Left lung (tissue), 10 donors: ENCODE data around the gene MAN2A1. TPM values are rescaled to one million over a fixed set of nuclear protein-coding genes. Genes with fewer than 3 reads are reported as not detected.
A peak's percentile ranks its signal among the peaks of the same experiment; 100 is the strongest.

Experiments used
- ATAC-seq: fragments of 200-7000 bp; cut with Tn5 transposase; one replicate; pipeline ENCODE4 v1.9.1; 2020; ENCODE audit warnings: moderate library complexity
- DNase-seq, 4 donors: peaks; one replicate each; pipeline ENCODE4 v3.0.0-alpha.2; 2013 to 2020
- H3K27ac ChIP-seq, 2 donors: fragments of 200-600 bp; sonication (generic) in 1 of 2; one replicate each; pipeline versions ENCODE4 v1.5.0 to v1.8.0; 2020 to 2021
- H3K27me3 ChIP-seq, 2 donors: fragments of 200-600 bp; sonication (generic) in 1 of 2; one replicate each; pipeline versions ENCODE4 v1.5.0 to v1.8.0; 2020 to 2021
- H3K36me3 ChIP-seq, 2 donors: fragments of 200-600 bp; sonication (generic) in 1 of 2; one replicate each; pipeline versions ENCODE4 v1.5.0 to v1.8.0; 2020 to 2021
- H3K4me1 ChIP-seq, 2 donors: fragments of 200-600 bp; one replicate each; pipeline ENCODE4 v1.8.0; 2021
- H3K4me3 ChIP-seq, 2 donors: fragments of 200-600 bp; sonication (generic) in 1 of 2; one replicate each; pipeline versions ENCODE4 v1.5.0 to v1.8.0; 2020 to 2021; ENCODE audit warnings: mild to moderate bottlenecking in 1 of 2
- H3K9me3 ChIP-seq, 2 donors: fragments of 200-600 bp; sonication (generic) in 1 of 2; one replicate each; pipeline versions ENCODE4 v1.5.0 to v1.8.0; 2020 to 2021
- CTCF ChIP-seq, 2 donors: fragments of 200-600 bp; sonication (generic) in 1 of 2; IDR thresholded peaks; one replicate each; pipeline versions ENCODE4 v1.5.0 to v1.8.0; 2021; ENCODE audit warnings: antibody characterized with exemption in 2 of 2
- intact Hi-C, 2 donors: fragments of 100-400 bp; cut with DNase I; formaldehyde crosslinking; loops; one replicate each; pipeline versions ENCODE4 v1.11.2 to v1.14.2; 2022
- polyA plus RNA-seq, 6 donors: library from polyadenylated mRNA; unstranded; fragments of 120-200 nt; gene quantifications; one replicate each; pipeline ENCODE4 v1.2.1, GENCODE V29; 2013; ENCODE audit not compliant: insufficient read length in 6 of 6
- total RNA-seq, 2 donors: library from RNA; stranded (reverse); fragmentation: NEBNext Ultra II Directional; extraction: Animal tissue kit (Norgen Biotek cat#: 25700); gene quantifications; one replicate each; pipeline ENCODE4 v1.2.1, GENCODE V29; 2021
- donor health status: DM: no; HTN: yes; CAD: no.
- donor health status: DM: no; HTN: no; CAD: no.

Gene MAN2A1
- total and polyA plus RNA-seq, 8 donors: 42.2 to 54.7 (median 47.9) TPM

- TF ChIP-seq CTCF (IDR thresholded peaks at IDR 0.05): no peak
- ATAC-seq (no peak), DNase-seq (no peak)
- intact Hi-C loops: no loop called here
- peak overlapping the region in 1 of 2 donors; percentile 6 for H3K27ac ChIP-seq
- H3K9me3 ChIP-seq: no peaks in the 10 kb centered on the region
- H3K4me3 ChIP-seq: no peak overlapping the region
- peaks cover 21 to 51% of the 10 kb centered on the region in 2 donors for H3K4me1 ChIP-seq
- H3K36me3 ChIP-seq: no peaks in the 10 kb centered on the region
- H3K27me3 ChIP-seq: no peaks in the 10 kb centered on the region
Observed at GRCh38 chr5:109695005-109695926, 5.5 kb downstream of the MAN2A1 start.

GRCh38 chr5:109697339-109697738 is 7.6 kb downstream of the MAN2A1 start:
- H3K27me3 ChIP-seq: no peaks in the 10 kb centered on the region
- H3K4me3 ChIP-seq: no peak overlapping the region
- intact Hi-C loops: no loop called here
- no peak for ATAC-seq
- H3K4me1 ChIP-seq: peaks cover 15 to 39% of the 10 kb centered on the region in 2 donors
- no peak for DNase-seq
- H3K9me3 ChIP-seq: no peaks in the 10 kb centered on the region
- H3K27ac ChIP-seq: no peak overlapping the region
- TF ChIP-seq CTCF (IDR thresholded peaks at IDR 0.05): no peak
- H3K36me3 ChIP-seq: no peaks in the 10 kb centered on the region

- intact Hi-C loops: no loop called here
- TF ChIP-seq CTCF (IDR thresholded peaks at IDR 0.05): no peak
- ATAC-seq: no peak
Observed at GRCh38 chr5:109700516-109701153, 10.9 kb downstream of the MAN2A1 start.

GRCh38 chr5:109701252-109701651 is 11.5 kb downstream of the MAN2A1 start:
- Histone ChIP-seq H3K4me3 (no peak overlapping the region), H3K27me3 (no peaks in the 10 kb centered on the region), H3K9me3 (no peaks in the 10 kb centered on the region), H3K36me3 (no peaks in the 10 kb centered on the region), H3K27ac (no peak overlapping the region), H3K4me1 (peaks cover 0 to 2% of the 10 kb centered on the region in 2 donors)
- no peak for TF ChIP-seq CTCF (IDR thresholded peaks at IDR 0.05)
- DNase-seq (no peak), ATAC-seq (no peak)
- intact Hi-C loops: no loop called here

More at GRCh38 chr5:109700516-109701153, 10.9 kb downstream of the MAN2A1 start:
- no peaks in the 10 kb centered on the region for H3K36me3 ChIP-seq
- DNase-seq: no peak
- peaks cover 0 to 8% of the 10 kb centered on the region in 2 donors for H3K4me1 ChIP-seq
- H3K9me3 ChIP-seq: no peaks in the 10 kb centered on the region
- no peaks in the 10 kb centered on the region for H3K27me3 ChIP-seq
- no peak overlapping the region for H3K4me3 ChIP-seq
- H3K27ac ChIP-seq: no peak overlapping the region

- Histone ChIP-seq H3K9me3 (no peaks in the 10 kb centered on the region), H3K27me3 (no peaks in the 10 kb centered on the region), H3K4me1 (no peaks in the 10 kb centered on the region), H3K4me3 (no peak overlapping the region), H3K27ac (no peak overlapping the region), H3K36me3 (no peaks in the 10 kb centered on the region)
- intact Hi-C loops: no loop called here
- DNase-seq (no peak), ATAC-seq (no peak)
- TF ChIP-seq CTCF (IDR thresholded peaks at IDR 0.05): no peak
Observed at GRCh38 chr5:109701792-109702191, 12.1 kb downstream of the MAN2A1 start.
